Mammary epithelial cell (primary cell): ENCODE data around the gene IMMP2L.
"Not testable (repeated sequence)": the region's sequence is repeated elsewhere in the genome, so short reads cannot be mapped to it uniquely, and the experiment has no call there.

Experiments used
- CTCF ChIP-seq, 2 donors: IDR thresholded peaks in 1 of 2; conservative IDR thresholded peaks in 1 of 2; 2 replicates each; pipeline ENCODE4 v1.5.1; 2011 to 2012; ENCODE audit warnings: inconsistent platforms in 2 of 2, low read length in 2 of 2, mild to moderate bottlenecking in 2 of 2, control low read depth in 1 of 2, low read depth in 1 of 2; ENCODE audit not compliant: insufficient read depth in 1 of 2; ENCODE audit errors: extremely low read depth in 1 of 2
- EZH2 ChIP-seq: IDR thresholded peaks from 2 replicates; pipeline ENCODE4 v1.6.1; 2012; ENCODE audit warnings: low read length, inconsistent platforms, borderline replicate concordance

DNA sequence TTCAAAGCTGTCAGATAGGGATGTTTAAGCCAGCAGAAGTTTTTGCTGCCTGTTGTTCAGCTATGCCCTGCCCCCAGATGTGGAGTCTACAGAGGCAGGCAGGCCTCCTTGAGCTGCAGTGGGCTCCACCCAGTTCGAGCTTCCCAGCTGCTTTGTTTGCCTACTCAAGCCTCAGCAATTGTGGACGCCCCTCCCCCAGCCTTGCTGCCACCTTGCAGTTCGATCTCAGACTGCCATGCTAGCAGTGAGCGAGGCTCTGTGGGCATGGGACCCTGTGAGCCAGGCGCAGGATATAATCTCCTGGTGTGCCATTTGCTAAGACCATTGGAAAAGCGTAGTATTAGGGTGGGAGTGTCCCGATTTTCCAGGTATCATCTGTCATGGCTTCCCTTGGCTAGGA lies 901.7 kb downstream of the IMMP2L start:
- not testable (repeated sequence) for TF ChIP-seq EZH2; CTCF (conservative IDR thresholded peaks at IDR 0.05 in 1 of 2, IDR thresholded peaks at IDR 0.05 in 1 of 2; ENCODE audit: extremely low read depth in 1 of 2, insufficient read depth in 1 of 2, low read depth in 1 of 2, low read length in 2 of 2)
